Endodermal cell (in vitro differentiated cells): Measurements from ENCODE around the gene ORC5. TPM values are rescaled to one million over a fixed set of nuclear protein-coding genes. Genes with fewer than 3 reads are reported as not detected.
A peak's percentile ranks its signal among the peaks of the same experiment; 100 is the strongest.

ENCODE experiments used
- DNase-seq: peaks from one replicate; pipeline ENCODE4 v3.0.0-alpha.2; 2017
- H3K27ac ChIP-seq: 2 replicates; pipeline ENCODE4 v1.5.1; 2013; ENCODE audit warnings: mild to moderate bottlenecking, low read depth, low read length, moderate library complexity
- H3K27me3 ChIP-seq: 2 replicates; pipeline ENCODE4 v1.6.1; 2013; ENCODE audit warnings: mild to moderate bottlenecking, low read length, moderate library complexity; ENCODE audit not compliant: insufficient read depth, control insufficient read depth, poor library complexity, severe bottlenecking
- H3K36me3 ChIP-seq: 2 replicates; pipeline ENCODE4 v1.7.0; 2013; ENCODE audit warnings: mild to moderate bottlenecking, low read length, moderate library complexity; ENCODE audit not compliant: control insufficient read depth, insufficient read depth
- H3K4me1 ChIP-seq: one replicate; pipeline ENCODE4 v1.7.0; 2013; ENCODE audit warnings: low read length; ENCODE audit not compliant: control insufficient read depth, insufficient read depth
- H3K4me3 ChIP-seq: 2 replicates; pipeline ENCODE4 v1.5.1; 2013; ENCODE audit warnings: mild to moderate bottlenecking, low read length, moderate library complexity
- H3K9ac ChIP-seq: 2 replicates; pipeline ENCODE4 v1.6.1; 2013; ENCODE audit warnings: mild to moderate bottlenecking, low read length, moderate library complexity; ENCODE audit not compliant: poor library complexity, severe bottlenecking; ENCODE audit errors: extremely low read depth
- H3K9me3 ChIP-seq: 2 replicates; pipeline ENCODE4 v1.6.1; 2013; ENCODE audit warnings: mild to moderate bottlenecking, low read length, moderate library complexity; ENCODE audit not compliant: control insufficient read depth
- H3K27ac Mint-ChIP-seq: 2 replicates; pipeline ENCODE4 v1.8.0; 2020; ENCODE audit warnings: mixed read lengths
- H3K27me3 Mint-ChIP-seq: 2 replicates; pipeline ENCODE4 v1.8.0; 2021; ENCODE audit warnings: mild to moderate bottlenecking, mixed read lengths; ENCODE audit not compliant: insufficient read depth
- H3K36me3 Mint-ChIP-seq: 2 replicates; pipeline ENCODE4 v1.8.0; 2020; ENCODE audit warnings: low read depth, mixed read lengths
- H3K4me1 Mint-ChIP-seq: 2 replicates; pipeline ENCODE4 v1.8.0; 2020; ENCODE audit warnings: mixed read lengths
- H3K4me3 Mint-ChIP-seq: 2 replicates; pipeline ENCODE4 v1.8.0; 2020; ENCODE audit warnings: mild to moderate bottlenecking, moderate library complexity, mixed read lengths
- H3K9me3 Mint-ChIP-seq: 2 replicates; pipeline ENCODE4 v1.8.0; 2020; ENCODE audit warnings: mild to moderate bottlenecking, mixed read lengths
- CTCF ChIP-seq: fragments of 200-600 bp; sonication (generic); conservative IDR thresholded peaks from 2 replicates; pipeline ENCODE4 v1.5.0; 2021; ENCODE audit warnings: antibody characterized with exemption, mild to moderate bottlenecking
- WGBS, 2 experiments: methylation state at CpG; one replicate each; pipeline versions ENCODE4 v1.1.5 to v1.1.7; 2013; ENCODE audit warnings: missing lambda C conversion rate in 2 of 2, mixed read lengths in 1 of 2; ENCODE audit not compliant: insufficient coverage in 1 of 2, insufficient read length in 1 of 2; 5-methylcytosine and 5-hydroxymethylcytosine counted together
- long read RNA-seq, 4 experiments: library from polyadenylated mRNA in 2 of 4; library from RNA in 1 of 4; library from capped mRNA in 1 of 4; stranded (forward) in 3 of 4; unstranded in 1 of 4; transcript quantifications; one replicate each; pipeline ENCODE4 v2.0.0, GENCODE V29; 2020 to 2021; ENCODE audit warnings: inconsistent platforms in 1 of 4
- polyA plus RNA-seq, 2 experiments: library from polyadenylated mRNA; stranded (reverse); fragments of 50-300 nt; gene quantifications; one replicate each; pipeline ENCODE4 v1.2.3, GENCODE V29; 2013
- total RNA-seq, 2 donors: library from RNA; stranded (reverse); fragmentation: NEBNext Ultra II Directional in 1 of 2; extraction: Animal tissue kit (Norgen Biotek cat#: 25700) in 1 of 2; gene quantifications; 2 replicates in 1 of 2; 3 replicates in 1 of 2; pipeline ENCODE4 v1.2.1, GENCODE V29; 2021

The ORC5 gene
- total RNA-seq: 10 to 100 TPM; 22.5 to 22.7 TPM
- polyA plus RNA-seq (2013, experiment 1 of 2): 22.2 TPM
- polyA plus RNA-seq (2013, experiment 2 of 2): 21.7 TPM
- long read RNA-seq, experiment 1, transcript ORC5-201 (14 exons, 1,958 nt): major isoform, 6 of 19 reads
- long read RNA-seq, experiment 1, partial matches to known transcripts: 7 of 19 reads
- long read RNA-seq, experiment 1, other reads (novel, unspliced or antisense): 6 of 19 reads
- long read RNA-seq, experiment 2, transcript ORC5-201 (14 exons, 1,958 nt): major isoform, 31 of 41 reads
- long read RNA-seq, experiment 2, partial matches to known transcripts: 1 of 41 reads
- long read RNA-seq, experiment 2, other reads (novel, unspliced or antisense): 9 of 41 reads
- long read RNA-seq, experiment 3, transcript ORC5-201 (14 exons, 1,958 nt): major isoform, 95 of 119 reads
- long read RNA-seq, experiment 3, transcript ORC5-207 (7 exons, 1,214 nt): minor isoform, 5 of 119 reads
- long read RNA-seq, experiment 3, partial matches to known transcripts: 4 of 119 reads
- long read RNA-seq, experiment 3, other reads (novel, unspliced or antisense): 15 of 119 reads
- long read RNA-seq, experiment 4, transcript ORC5-201 (14 exons, 1,958 nt): major isoform, 61 of 76 reads
- long read RNA-seq, experiment 4, partial matches to known transcripts: 3 of 76 reads
- long read RNA-seq, experiment 4, other reads (novel, unspliced or antisense): 11 of 76 reads

- Histone ChIP-seq H3K9me3 (peaks cover 16% of the 10 kb centered on the region), H3K36me3 (peaks cover 16% of the 10 kb centered on the region), H3K9ac (peak within 1 kb of the TSS; percentile 77), H3K4me3 (peak within 1 kb of the TSS; percentile 94), H3K4me1 (no peaks in the 10 kb centered on the region), H3K27me3 (no peaks in the 10 kb centered on the region), H3K27ac (peak within 1 kb of the TSS; percentile 12)
- no peak for TF ChIP-seq CTCF
- Mint-ChIP-seq H3K4me1 (peaks cover 15% of the 10 kb centered on the region), H3K36me3 (peaks cover 15% of the 10 kb centered on the region), H3K27ac (peak within 1 kb of the TSS; percentile 91), H3K4me3 (peak within 1 kb of the TSS; percentile 80), H3K9me3 (peaks cover 38% of the 10 kb centered on the region), H3K27me3 (peaks cover 9% of the 10 kb centered on the region)
- peak; percentile 76 for DNase-seq
- 2 to 3% methylated on average over 11 to 47 of the region's 47 CpGs for WGBS, 2 experiments
Measured at GRCh38 chr7:104207731-104208420, at the start of gene ORC5. ORC5 (minus strand) TSS chr7:104208013; CDS start chr7:104207904, 109 bp downstream.

- Histone ChIP-seq H3K4me3 (no peak overlapping the region), H3K27me3 (no peaks in the 10 kb centered on the region), H3K36me3 (no peaks in the 10 kb centered on the region), H3K9me3 (no peaks in the 10 kb centered on the region), H3K9ac (no peak overlapping the region), H3K27ac (no peak overlapping the region), H3K4me1 (no peaks in the 10 kb centered on the region)
- DNase-seq: no peak
- Mint-ChIP-seq H3K9me3 (no peaks in the 10 kb centered on the region), H3K4me1 (no peaks in the 10 kb centered on the region), H3K27ac (no peak overlapping the region), H3K27me3 (peaks cover 2% of the 10 kb centered on the region), H3K4me3 (no peak overlapping the region), H3K36me3 (no peaks in the 10 kb centered on the region)
- TF ChIP-seq CTCF: no peak
- WGBS, 2 experiments: 100% methylated on average over 3 of the region's 5 CpGs; no CpG with 5 or more reads in 1 of the 2 experiments
Measured at GRCh38 chr7:104255616-104256015, 47.8 kb upstream of the ORC5 start.

DNA sequence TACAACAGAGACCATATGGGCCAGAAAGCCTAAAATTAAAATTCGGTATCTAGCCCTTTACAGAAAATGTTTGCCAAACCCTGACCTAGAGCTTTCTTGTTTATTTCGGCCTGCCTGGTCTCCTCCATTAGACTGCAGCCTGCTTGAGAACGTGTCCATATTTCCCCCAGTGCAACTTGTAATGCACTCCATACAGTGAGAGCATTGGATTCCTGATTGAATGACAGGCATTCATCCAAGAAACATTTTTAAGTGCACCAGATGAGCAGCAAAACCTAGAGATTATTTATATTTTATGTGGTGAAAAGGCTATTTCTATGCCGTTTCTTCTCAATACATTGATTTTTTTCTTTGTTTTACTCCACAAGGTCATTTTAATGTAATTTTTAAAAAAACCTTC is 47.4 kb upstream of the ORC5 start:
- Histone ChIP-seq H3K4me3 (no peak overlapping the region), H3K9me3 (no peaks in the 10 kb centered on the region), H3K4me1 (no peaks in the 10 kb centered on the region), H3K27ac (no peak overlapping the region), H3K9ac (no peak overlapping the region), H3K36me3 (no peaks in the 10 kb centered on the region), H3K27me3 (no peaks in the 10 kb centered on the region)
- Mint-ChIP-seq H3K4me3 (no peak overlapping the region), H3K27me3 (peaks cover 4% of the 10 kb centered on the region), H3K9me3 (no peaks in the 10 kb centered on the region), H3K36me3 (no peaks in the 10 kb centered on the region), H3K27ac (no peak overlapping the region), H3K4me1 (no peaks in the 10 kb centered on the region)
- DNase-seq: no peak
- TF ChIP-seq CTCF: no peak
- WGBS, 2 experiments: 83 to 89% methylated on average over 3 of the region's 4 CpGs
